ENCODE results near the gene PSMD11.
A peak's percentile ranks its signal among the peaks of the same experiment; 100 is the strongest.

PSMD11 gene

GRCh38 chr17:32517982-32518381 lies 73.7 kb downstream of the PSMD11 start:
- H3K4me2 ChIP-seq (ENCODE audit: low read length), result no peak overlapping the region
- TF ChIP-seq EZH2 (IDR thresholded peaks at IDR 0.05; ENCODE audit: borderline replicate concordance, low read length), result no peak
- TF ChIP-seq CTCF (IDR thresholded peaks at IDR 0.05; ENCODE audit: low read length), result no peak
- H2AFZ ChIP-seq (ENCODE audit: low read length), result no peak overlapping the region
- peaks cover 16% of the 10 kb centered on the region for H3K4me1 ChIP-seq (ENCODE audit: insufficient read depth, low read length, severe bottlenecking)
- no peaks in the 10 kb centered on the region for H3K36me3 ChIP-seq (ENCODE audit: insufficient read depth, low read length)
- no peak overlapping the region for H3K4me3 ChIP-seq (ENCODE audit: low read depth, low read length, poor library complexity, severe bottlenecking)
- no peaks in the 10 kb centered on the region for H3K9me2 ChIP-seq (ENCODE audit: low read depth, low read length)
- no peaks in the 10 kb centered on the region for H4K20me1 ChIP-seq (ENCODE audit: insufficient read depth, low read length)
- no peak overlapping the region for H3K9ac ChIP-seq (ENCODE audit: low read length)
- no peaks in the 10 kb centered on the region for H3K79me2 ChIP-seq (ENCODE audit: insufficient read depth, low read length)
- H3K27ac ChIP-seq (ENCODE audit: low read depth, low read length, poor library complexity, severe bottlenecking), result no peak overlapping the region
- H3F3A ChIP-seq (ENCODE audit: insufficient read depth, low read length), result no peaks in the 10 kb centered on the region
- H3K27me3 ChIP-seq (ENCODE audit: insufficient read depth, low read length), result peaks cover 5% of the 10 kb centered on the region; the same call in 1 of the 2 replicates
- no peaks in the 10 kb centered on the region for H3K9me3 ChIP-seq (ENCODE audit: low read length)

GRCh38 chr17:32518646-32519227 lies 74.4 kb downstream of the PSMD11 start:
- Histone ChIP-seq H3K9me2 (ENCODE audit: low read depth, low read length) (no peaks in the 10 kb centered on the region), H3K27ac (ENCODE audit: low read depth, low read length, poor library complexity, severe bottlenecking) (no peak overlapping the region), H4K20me1 (ENCODE audit: insufficient read depth, low read length) (no peaks in the 10 kb centered on the region), H3K9ac (ENCODE audit: low read length) (no peak overlapping the region), H3K4me2 (ENCODE audit: low read length) (peak overlapping the region; percentile 64), H3F3A (ENCODE audit: insufficient read depth, low read length) (no peaks in the 10 kb centered on the region), H3K79me2 (ENCODE audit: insufficient read depth, low read length) (no peaks in the 10 kb centered on the region), H3K4me3 (ENCODE audit: low read depth, low read length, poor library complexity, severe bottlenecking) (peak overlapping the region; percentile 43), H3K9me3 (ENCODE audit: low read length) (no peaks in the 10 kb centered on the region), H2AFZ (ENCODE audit: low read length) (no peak overlapping the region), H3K27me3 (ENCODE audit: insufficient read depth, low read length) (peaks cover 5% of the 10 kb centered on the region; the same call in 1 of the 2 replicates), H3K4me1 (ENCODE audit: insufficient read depth, low read length, severe bottlenecking) (peaks cover 23% of the 10 kb centered on the region), H3K36me3 (ENCODE audit: insufficient read depth, low read length) (no peaks in the 10 kb centered on the region)
- no peak for TF ChIP-seq EZH2 (IDR thresholded peaks at IDR 0.05; ENCODE audit: borderline replicate concordance, low read length)
- no peak for TF ChIP-seq CTCF (IDR thresholded peaks at IDR 0.05; ENCODE audit: low read length)

GRCh38 chr17:32519228-32520103 lies 75.2 kb downstream of the PSMD11 start:
- H3K4me1 ChIP-seq (ENCODE audit: insufficient read depth, low read length, severe bottlenecking), result peaks cover 25% of the 10 kb centered on the region
- H3K27ac ChIP-seq (ENCODE audit: low read depth, low read length, poor library complexity, severe bottlenecking), result no peak overlapping the region

More at GRCh38 chr17:32519228-32520103, 75.2 kb downstream of the PSMD11 start:
- Histone ChIP-seq H3K4me2 (ENCODE audit: low read length) (peak overlapping the region; percentile 64), H3K79me2 (ENCODE audit: insufficient read depth, low read length) (no peaks in the 10 kb centered on the region), H3K4me3 (ENCODE audit: low read depth, low read length, poor library complexity, severe bottlenecking) (peak overlapping the region; percentile 43), H2AFZ (ENCODE audit: low read length) (no peak overlapping the region), H3K9ac (ENCODE audit: low read length) (no peak overlapping the region), H3K36me3 (ENCODE audit: insufficient read depth, low read length) (no peaks in the 10 kb centered on the region), H4K20me1 (ENCODE audit: insufficient read depth, low read length) (no peaks in the 10 kb centered on the region), H3F3A (ENCODE audit: insufficient read depth, low read length) (no peaks in the 10 kb centered on the region), H3K9me2 (ENCODE audit: low read depth, low read length) (no peaks in the 10 kb centered on the region), H3K27me3 (ENCODE audit: insufficient read depth, low read length) (peaks cover 5% of the 10 kb centered on the region; the same call in 1 of the 2 replicates), H3K9me3 (ENCODE audit: low read length) (no peaks in the 10 kb centered on the region)
- TF ChIP-seq CTCF (IDR thresholded peaks at IDR 0.05; ENCODE audit: low read length) (no peak), EZH2 (IDR thresholded peaks at IDR 0.05; ENCODE audit: borderline replicate concordance, low read length) (no peak)

Data from OCI-LY1 (cell line).